ENCODE data around the gene USP21.

DNA sequence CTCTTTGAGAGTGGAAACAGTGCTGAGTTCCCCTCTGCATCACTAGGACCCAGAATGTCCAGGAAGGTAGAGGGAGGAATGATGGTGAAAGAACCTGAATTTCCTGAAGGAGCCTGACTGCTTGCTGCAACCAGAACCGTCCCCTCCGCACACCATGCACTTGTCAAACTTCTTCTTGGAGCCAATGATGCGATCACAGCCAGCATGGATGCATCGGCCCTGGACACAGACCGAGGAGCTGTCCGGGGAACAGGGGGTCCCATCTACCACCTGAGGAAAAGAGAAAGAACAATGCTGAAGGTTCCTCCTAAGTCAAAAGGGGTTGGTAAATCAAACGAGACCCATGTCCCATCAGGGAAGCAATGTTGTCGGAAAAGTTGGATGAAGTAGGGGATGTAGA lies 32.7 kb downstream of the USP21 start:
- no peak for TF ChIP-seq CTCF (conservative IDR thresholded peaks at IDR 0.05 in 1 of 2, IDR thresholded peaks at IDR 0.05 in 1 of 2; ENCODE audit: extremely low read depth in 1 of 2, insufficient read depth in 1 of 2, low read depth in 1 of 2, low read length in 2 of 2)
- no peak for TF ChIP-seq EZH2 (IDR thresholded peaks at IDR 0.05; ENCODE audit: borderline replicate concordance, low read length)
